Measurements from ENCODE around the gene NEK7. TPM values are rescaled to one million over a fixed set of nuclear protein-coding genes. Genes with fewer than 3 reads are reported as not detected.
"Not testable (repeated sequence)": the region's sequence is repeated elsewhere in the genome, so short reads cannot be mapped to it uniquely, and the experiment has no call there.

NEK7 gene
- total and polyA plus RNA-seq, 10 donors = 16.9 to 120 (median 73.2) TPM

DNA sequence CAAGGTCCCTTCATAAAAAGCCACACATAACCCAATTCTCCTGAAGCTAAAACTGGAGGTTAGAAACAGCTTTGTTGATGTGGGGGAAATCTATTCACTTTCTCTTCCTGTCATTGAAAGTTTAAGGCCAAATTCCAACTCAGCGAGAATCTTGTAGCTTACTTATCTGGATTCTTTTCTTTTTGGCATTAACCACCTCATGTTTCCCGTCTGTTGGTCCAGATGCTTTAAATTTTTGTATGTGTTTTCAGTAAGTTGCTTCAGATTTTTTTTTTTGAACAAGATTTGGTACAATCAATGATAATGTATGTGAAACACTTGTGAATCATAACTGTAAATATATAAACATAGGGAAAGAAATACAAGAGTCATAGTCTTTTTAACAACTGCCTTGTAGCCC is 33.7 kb upstream of the NEK7 start:
- no peak for TF ChIP-seq POLR2A (IDR thresholded peaks at IDR 0.05)
- TF ChIP-seq POLR2AphosphoS5 (IDR thresholded peaks at IDR 0.05) = no peak
- TF ChIP-seq, protein P1, sequence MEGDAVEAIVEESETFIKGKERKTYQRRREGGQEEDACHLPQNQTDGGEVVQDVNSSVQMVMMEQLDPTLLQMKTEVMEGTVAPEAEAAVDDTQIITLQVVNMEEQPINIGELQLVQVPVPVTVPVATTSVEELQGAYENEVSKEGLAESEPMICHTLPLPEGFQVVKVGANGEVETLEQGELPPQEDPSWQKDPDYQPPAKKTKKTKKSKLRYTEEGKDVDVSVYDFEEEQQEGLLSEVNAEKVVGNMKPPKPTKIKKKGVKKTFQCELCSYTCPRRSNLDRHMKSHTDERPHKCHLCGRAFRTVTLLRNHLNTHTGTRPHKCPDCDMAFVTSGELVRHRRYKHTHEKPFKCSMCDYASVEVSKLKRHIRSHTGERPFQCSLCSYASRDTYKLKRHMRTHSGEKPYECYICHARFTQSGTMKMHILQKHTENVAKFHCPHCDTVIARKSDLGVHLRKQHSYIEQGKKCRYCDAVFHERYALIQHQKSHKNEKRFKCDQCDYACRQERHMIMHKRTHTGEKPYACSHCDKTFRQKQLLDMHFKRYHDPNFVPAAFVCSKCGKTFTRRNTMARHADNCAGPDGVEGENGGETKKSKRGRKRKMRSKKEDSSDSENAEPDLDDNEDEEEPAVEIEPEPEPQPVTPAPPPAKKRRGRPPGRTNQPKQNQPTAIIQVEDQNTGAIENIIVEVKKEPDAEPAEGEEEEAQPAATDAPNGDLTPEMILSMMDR (IDR thresholded peaks at IDR 0.05 in 8 of 11, conservative IDR thresholded peaks at IDR 0.05 in 3 of 11) = no peak
- H3K36me3 ChIP-seq = no peaks in the 10 kb centered on the region
- H3K9me3 ChIP-seq = no peaks in the 10 kb centered on the region
- no peaks in the 10 kb centered on the region for H3K27me3 ChIP-seq (replicated peaks in 1 of 7)
- H3K4me3 ChIP-seq = no peak overlapping the region
- H3K27ac ChIP-seq = peak overlapping the region in 2 of 8 donors; percentile 8 to 18
- H3K4me1 ChIP-seq = no peaks in the 10 kb centered on the region
- DNase-seq = no peak
- 47 to 77% (median 68%) methylated on average over 2 of the region's 2 CpGs for WGBS, 5 donors
- intact Hi-C loops (cut with DNase I; ENCODE audit: low total_unique reads) = no loop called here

DNA sequence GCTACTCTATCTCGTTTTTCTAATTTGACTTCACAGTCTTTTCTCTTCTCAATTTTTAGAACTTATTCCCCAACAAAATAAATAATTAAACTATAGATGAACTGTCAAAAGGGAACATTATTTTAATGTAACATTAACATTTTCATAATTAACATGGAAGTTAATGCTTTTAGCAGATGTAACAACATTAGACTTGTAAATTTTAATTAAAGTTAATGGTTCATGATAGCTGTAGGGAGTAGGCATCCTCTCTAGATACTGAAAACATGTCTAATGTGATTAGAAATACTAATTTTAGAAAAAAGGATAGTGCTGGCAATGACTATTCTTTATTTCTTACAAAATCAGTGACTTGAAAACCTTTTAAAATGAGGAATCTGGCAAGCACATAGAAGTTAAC is 32.1 kb upstream of the NEK7 start:
- WGBS, 5 donors = 81 to 91% (median 88%) methylated on average over 1 of the region's 1 CpG
- no peak for DNase-seq
- no peak overlapping the region for H3K4me3 ChIP-seq
- no peaks in the 10 kb centered on the region for H3K27me3 ChIP-seq (replicated peaks in 1 of 7)
- no peaks in the 10 kb centered on the region for H3K36me3 ChIP-seq
- no peaks in the 10 kb centered on the region for H3K4me1 ChIP-seq
- H3K9me3 ChIP-seq = no peaks in the 10 kb centered on the region
- H3K27ac ChIP-seq = no peak overlapping the region
- TF ChIP-seq POLR2AphosphoS5 (IDR thresholded peaks at IDR 0.05) = no peak
- TF ChIP-seq, protein P1 (IDR thresholded peaks at IDR 0.05 in 8 of 11, conservative IDR thresholded peaks at IDR 0.05 in 3 of 11) = no peak
- no peak for TF ChIP-seq POLR2A (IDR thresholded peaks at IDR 0.05)
- intact Hi-C loops (cut with DNase I; ENCODE audit: low total_unique reads) = no loop called here

DNA sequence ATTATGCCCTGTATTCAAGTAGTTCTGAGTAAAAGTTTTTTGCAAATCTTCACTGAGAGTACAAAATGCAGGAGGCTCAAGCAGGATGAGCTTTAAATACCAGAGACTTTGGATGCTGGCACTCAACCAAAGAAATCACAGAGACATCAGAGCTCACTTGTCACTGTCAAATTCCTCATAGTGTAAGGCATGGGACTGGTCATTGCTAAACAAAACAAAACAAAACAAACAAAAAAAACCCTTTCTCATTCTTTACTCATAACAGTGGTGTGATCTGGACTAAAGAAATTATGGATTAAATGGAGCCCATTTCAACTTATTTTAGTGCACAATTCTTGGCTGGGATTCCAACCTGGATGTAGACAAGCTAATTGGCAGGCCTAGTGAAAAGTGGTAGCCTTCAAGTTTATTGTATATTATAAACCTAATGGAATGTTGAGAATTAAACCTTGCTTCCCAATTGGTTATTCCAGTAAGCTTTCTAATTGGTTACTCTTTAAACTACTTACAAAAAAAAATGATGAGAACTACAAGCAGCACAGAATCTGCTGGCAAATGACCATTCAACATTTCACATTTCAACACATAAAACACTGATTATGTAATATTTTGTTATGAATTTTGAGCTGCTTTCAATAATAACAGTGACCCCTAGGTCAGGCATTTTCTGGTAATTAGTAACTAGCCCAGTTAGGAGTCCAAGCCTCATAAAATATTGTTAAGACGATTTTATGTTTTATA is 30.6 kb upstream of the NEK7 start:
- Histone ChIP-seq H3K9me3 (no peaks in the 10 kb centered on the region), H3K36me3 (no peaks in the 10 kb centered on the region), H3K4me1 (no peaks in the 10 kb centered on the region), H3K27me3 (replicated peaks in 1 of 7) (no peaks in the 10 kb centered on the region), H3K27ac (no peak overlapping the region), H3K4me3 (no peak overlapping the region)
- TF ChIP-seq, protein P1 (IDR thresholded peaks at IDR 0.05 in 8 of 11, conservative IDR thresholded peaks at IDR 0.05 in 3 of 11) = no peak
- TF ChIP-seq POLR2AphosphoS5 (IDR thresholded peaks at IDR 0.05) (no peak), POLR2A (IDR thresholded peaks at IDR 0.05) (no peak)
- no peak for DNase-seq
- WGBS, 5 donors = 68 to 90% (median 80%) methylated on average over 1 of the region's 1 CpG
- intact Hi-C loops (cut with DNase I; ENCODE audit: low total_unique reads) = no loop called here

DNA sequence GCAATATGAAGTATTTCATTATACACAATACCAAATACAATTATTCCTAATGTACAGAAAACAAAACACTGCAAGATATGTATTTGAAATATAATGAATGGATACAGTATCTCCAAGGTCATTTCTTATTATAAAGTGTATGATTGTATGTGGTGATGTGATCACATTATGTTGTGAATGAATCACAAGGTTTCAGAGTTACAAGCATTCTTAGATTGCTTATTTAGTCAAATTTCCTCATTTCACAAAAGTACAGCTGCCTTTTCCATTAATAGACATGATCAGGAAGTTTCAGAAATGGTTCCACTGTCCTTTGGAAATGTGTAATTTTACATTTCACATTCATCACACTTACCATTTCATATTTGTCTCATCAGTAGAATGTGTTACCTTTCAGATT is 28.3 kb upstream of the NEK7 start:
- no peak overlapping the region for H3K27ac ChIP-seq
- intact Hi-C loops (cut with DNase I; ENCODE audit: low total_unique reads) = no loop called here
- H3K4me3 ChIP-seq = no peak overlapping the region
- no peaks in the 10 kb centered on the region for H3K4me1 ChIP-seq
- TF ChIP-seq POLR2AphosphoS5 (IDR thresholded peaks at IDR 0.05) (no peak), POLR2A (IDR thresholded peaks at IDR 0.05) (no peak)
- TF ChIP-seq, protein P1 (IDR thresholded peaks at IDR 0.05 in 8 of 11, conservative IDR thresholded peaks at IDR 0.05 in 3 of 11) = no peak
- no peak for DNase-seq
- H3K36me3 ChIP-seq = no peaks in the 10 kb centered on the region
- H3K9me3 ChIP-seq = no peaks in the 10 kb centered on the region
- H3K27me3 ChIP-seq (replicated peaks in 1 of 7) = no peaks in the 10 kb centered on the region

DNA sequence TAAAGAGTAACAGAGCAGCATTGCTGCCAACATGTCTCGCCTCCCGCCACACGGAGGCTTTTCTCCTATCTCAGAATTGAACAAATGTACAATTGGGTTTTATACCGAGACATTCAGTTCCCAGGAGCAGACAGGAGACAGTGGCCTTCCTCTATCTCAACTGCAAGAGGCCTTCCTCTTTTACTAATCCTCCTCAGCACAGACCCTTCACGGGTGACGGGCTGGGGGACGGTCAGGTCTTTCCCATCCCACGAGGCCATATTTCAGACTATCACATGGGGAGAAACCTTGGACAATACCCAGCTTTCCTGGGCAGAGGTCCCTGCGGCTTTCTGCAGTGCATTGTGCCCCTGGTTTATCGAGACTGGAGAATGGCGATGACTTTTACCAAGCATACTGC is 26.7 kb upstream of the NEK7 start:
- WGBS, 5 donors = 81 to 94% (median 90%) methylated on average over 11 of the region's 11 CpGs
- not testable (repeated sequence) for DNase-seq

More for the DNA sequence above, 26.7 kb upstream of the NEK7 start:
- H3K4me1 ChIP-seq; H3K27me3 ChIP-seq (replicated peaks in 1 of 7); H3K36me3 ChIP-seq; H3K4me3 ChIP-seq; H3K27ac ChIP-seq; H3K9me3 ChIP-seq; intact Hi-C loops (cut with DNase I; ENCODE audit: low total_unique reads): not testable (repeated sequence)

All from spleen (tissue), 11 donors.